Hepatocyte (in vitro differentiated cells): ENCODE measurements around the gene ZNF467.

Experiments
- EZH2 ChIP-seq: fragments of 200-600 bp; sonication (generic); IDR thresholded peaks from 2 replicates; pipeline ENCODE4 v1.6.1; 2016; ENCODE audit warnings: antibody characterized with exemption, mild to moderate bottlenecking, borderline replicate concordance
- EZH2phosphoT487 ChIP-seq: fragments of 200-600 bp; sonication (generic); IDR thresholded peaks from one replicate; pipeline ENCODE4 v1.6.1; 2018; ENCODE audit warnings: antibody characterized with exemption, mild to moderate bottlenecking, low read depth, moderate library complexity; ENCODE audit not compliant: unreplicated experiment, severe bottlenecking
- TF ChIP-seq, protein P1 (sequence below): fragments of 200-600 bp; sonication (generic); IDR thresholded peaks from 2 replicates; pipeline ENCODE4 v1.5.1; 2016; ENCODE audit warnings: antibody characterized with exemption, mild to moderate bottlenecking; ENCODE audit not compliant: poor library complexity

DNA sequence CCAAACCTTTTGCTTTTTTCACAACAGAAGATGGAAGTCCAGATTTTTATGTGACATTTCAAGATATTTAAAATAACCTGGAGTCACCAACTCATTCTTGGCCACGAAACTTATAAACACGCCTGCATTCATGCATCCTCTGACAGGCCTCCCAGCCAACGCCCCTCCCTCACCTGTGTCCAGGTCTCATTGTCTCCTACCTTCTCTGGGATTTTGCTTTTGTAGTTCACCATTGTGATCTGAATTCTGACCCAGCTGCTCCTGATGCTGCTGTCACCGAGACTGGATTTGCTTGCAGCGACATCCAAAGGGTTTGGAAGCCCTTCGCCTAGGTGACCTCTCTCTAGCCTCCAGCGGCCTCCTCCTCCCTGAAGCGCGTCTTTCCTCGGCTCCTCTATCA is 10.8 kb downstream of the ZNF467 start:
- TF ChIP-seq, protein P1, sequence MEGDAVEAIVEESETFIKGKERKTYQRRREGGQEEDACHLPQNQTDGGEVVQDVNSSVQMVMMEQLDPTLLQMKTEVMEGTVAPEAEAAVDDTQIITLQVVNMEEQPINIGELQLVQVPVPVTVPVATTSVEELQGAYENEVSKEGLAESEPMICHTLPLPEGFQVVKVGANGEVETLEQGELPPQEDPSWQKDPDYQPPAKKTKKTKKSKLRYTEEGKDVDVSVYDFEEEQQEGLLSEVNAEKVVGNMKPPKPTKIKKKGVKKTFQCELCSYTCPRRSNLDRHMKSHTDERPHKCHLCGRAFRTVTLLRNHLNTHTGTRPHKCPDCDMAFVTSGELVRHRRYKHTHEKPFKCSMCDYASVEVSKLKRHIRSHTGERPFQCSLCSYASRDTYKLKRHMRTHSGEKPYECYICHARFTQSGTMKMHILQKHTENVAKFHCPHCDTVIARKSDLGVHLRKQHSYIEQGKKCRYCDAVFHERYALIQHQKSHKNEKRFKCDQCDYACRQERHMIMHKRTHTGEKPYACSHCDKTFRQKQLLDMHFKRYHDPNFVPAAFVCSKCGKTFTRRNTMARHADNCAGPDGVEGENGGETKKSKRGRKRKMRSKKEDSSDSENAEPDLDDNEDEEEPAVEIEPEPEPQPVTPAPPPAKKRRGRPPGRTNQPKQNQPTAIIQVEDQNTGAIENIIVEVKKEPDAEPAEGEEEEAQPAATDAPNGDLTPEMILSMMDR = no peak
- no peak for TF ChIP-seq EZH2
- no peak for TF ChIP-seq EZH2phosphoT487
